Peyer's patch (tissue), 4 donors: Measurements from ENCODE around the gene RASGRP2.

ENCODE experiments used
- POLR2A ChIP-seq, 2 donors: fragments of 450-650 bp; IDR thresholded peaks; one replicate each; pipeline ENCODE4 v1.5.1; 2017; ENCODE audit warnings: antibody characterized with exemption in 2 of 2, mild to moderate bottlenecking in 2 of 2, moderate library complexity in 2 of 2
- TF ChIP-seq, protein P1 (sequence below), 6 experiments: fragments of 450-650 bp in 4 of 6; fragments of 200-600 bp in 2 of 6; sonication (generic) in 1 of 6; IDR thresholded peaks; one replicate each; pipeline ENCODE4 v1.5.1; 2017 to 2019; ENCODE audit warnings: antibody characterized with exemption in 6 of 6, mild to moderate bottlenecking in 3 of 6, moderate library complexity in 1 of 6

DNA sequence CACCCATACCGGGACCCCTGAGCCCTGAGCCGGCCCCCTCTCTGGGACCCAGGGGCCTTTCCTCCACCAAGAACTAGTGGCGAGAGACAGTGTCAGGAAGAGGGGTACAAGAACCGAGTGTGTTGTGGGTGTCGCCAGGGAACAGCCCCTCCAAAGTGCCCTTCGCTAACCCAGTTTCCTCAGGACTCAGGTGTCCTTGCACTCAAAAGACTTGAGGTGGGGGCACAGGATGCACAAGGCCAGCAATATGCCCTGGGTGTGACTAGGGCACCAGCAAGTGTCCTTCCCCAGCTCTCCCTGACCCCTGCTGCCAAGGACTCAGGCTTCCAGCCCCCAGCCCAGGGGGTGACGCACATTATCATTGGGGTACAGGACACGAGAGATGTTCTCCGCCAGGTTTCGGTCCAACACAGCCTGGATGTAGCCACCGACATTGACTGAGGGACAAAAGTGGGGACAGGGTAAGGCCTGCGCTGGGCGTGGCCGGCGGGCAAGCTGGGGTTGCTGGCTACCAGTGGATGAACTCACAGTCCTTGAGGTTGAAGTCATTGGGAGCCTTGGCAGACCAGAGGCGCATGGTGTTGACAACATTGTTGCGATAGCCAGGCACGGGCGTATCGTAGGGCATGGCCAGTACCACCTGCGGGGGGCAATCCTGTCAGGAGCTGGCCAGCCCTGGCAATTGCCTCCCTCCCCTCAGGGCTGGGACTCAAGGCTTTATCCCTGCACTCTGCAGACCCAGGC is 11.1 kb upstream of the RASGRP2 start:
- TF ChIP-seq, protein P1, sequence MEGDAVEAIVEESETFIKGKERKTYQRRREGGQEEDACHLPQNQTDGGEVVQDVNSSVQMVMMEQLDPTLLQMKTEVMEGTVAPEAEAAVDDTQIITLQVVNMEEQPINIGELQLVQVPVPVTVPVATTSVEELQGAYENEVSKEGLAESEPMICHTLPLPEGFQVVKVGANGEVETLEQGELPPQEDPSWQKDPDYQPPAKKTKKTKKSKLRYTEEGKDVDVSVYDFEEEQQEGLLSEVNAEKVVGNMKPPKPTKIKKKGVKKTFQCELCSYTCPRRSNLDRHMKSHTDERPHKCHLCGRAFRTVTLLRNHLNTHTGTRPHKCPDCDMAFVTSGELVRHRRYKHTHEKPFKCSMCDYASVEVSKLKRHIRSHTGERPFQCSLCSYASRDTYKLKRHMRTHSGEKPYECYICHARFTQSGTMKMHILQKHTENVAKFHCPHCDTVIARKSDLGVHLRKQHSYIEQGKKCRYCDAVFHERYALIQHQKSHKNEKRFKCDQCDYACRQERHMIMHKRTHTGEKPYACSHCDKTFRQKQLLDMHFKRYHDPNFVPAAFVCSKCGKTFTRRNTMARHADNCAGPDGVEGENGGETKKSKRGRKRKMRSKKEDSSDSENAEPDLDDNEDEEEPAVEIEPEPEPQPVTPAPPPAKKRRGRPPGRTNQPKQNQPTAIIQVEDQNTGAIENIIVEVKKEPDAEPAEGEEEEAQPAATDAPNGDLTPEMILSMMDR (IDR thresholded peaks at IDR 0.05) = no peak
- TF ChIP-seq POLR2A (IDR thresholded peaks at IDR 0.05) = no peak
